Colonic mucosa (tissue), 4 donors: ENCODE data around the gene GNAQ. TPM values are rescaled to one million over a fixed set of nuclear protein-coding genes. Genes with fewer than 3 reads are reported as not detected.

Source experiments
- DNase-seq: peaks from one replicate; pipeline ENCODE4 v3.0.0-alpha.2; 2020
- H3K27ac ChIP-seq: fragments of 200-600 bp; one replicate; pipeline ENCODE4 v1.8.0; 2021
- H3K27me3 ChIP-seq: fragments of 200-600 bp; one replicate; pipeline ENCODE4 v1.8.0; 2021
- H3K36me3 ChIP-seq: fragments of 200-600 bp; one replicate; pipeline ENCODE4 v1.8.0; 2021
- H3K4me1 ChIP-seq: fragments of 200-600 bp; one replicate; pipeline ENCODE4 v1.8.0; 2021; ENCODE audit warnings: mild to moderate bottlenecking
- H3K4me3 ChIP-seq: fragments of 200-600 bp; one replicate; pipeline ENCODE4 v1.8.0; 2021
- H3K9ac ChIP-seq, 2 donors: one replicate each; pipeline ENCODE4 v1.7.0; 2013; ENCODE audit warnings: control low read depth in 2 of 2, low read depth in 2 of 2, low read length in 2 of 2
- H3K9me3 ChIP-seq: fragments of 200-600 bp; one replicate; pipeline ENCODE4 v1.8.0; 2021
- intact Hi-C: fragments of 100-400 bp; cut with DNase I; formaldehyde crosslinking; loops from one replicate; pipeline ENCODE4 v1.14.1; 2022
- total RNA-seq, 2 donors: library from RNA; stranded (reverse); fragmentation: NEBNext Ultra II Directional in 1 of 2; extraction: Animal tissue kit (Norgen Biotek cat#: 25700) in 1 of 2; gene quantifications; one replicate each; pipeline ENCODE4 v1.2.1, GENCODE V29; 2021
- TF ChIP-seq, protein P1 (sequence below): fragments of 200-600 bp; IDR thresholded peaks from one replicate; pipeline ENCODE4 v1.8.0; 2022; ENCODE audit warnings: antibody characterized with exemption, mild to moderate bottlenecking
- donor health status: healthy.
- donor health status: DM: no; HTN: no; CAD: no.
- donor health status: DM: no; HTN: no; CAD: no.

Gene GNAQ
- total RNA-seq, 2 donors from 2014 or later = 75.6 to 105 TPM

- peak overlapping the region; percentile 13 for H3K27ac ChIP-seq
- peaks cover 11% of the 10 kb centered on the region for H3K4me1 ChIP-seq
- H3K4me3 ChIP-seq = no peak overlapping the region
- TF ChIP-seq, protein P1, sequence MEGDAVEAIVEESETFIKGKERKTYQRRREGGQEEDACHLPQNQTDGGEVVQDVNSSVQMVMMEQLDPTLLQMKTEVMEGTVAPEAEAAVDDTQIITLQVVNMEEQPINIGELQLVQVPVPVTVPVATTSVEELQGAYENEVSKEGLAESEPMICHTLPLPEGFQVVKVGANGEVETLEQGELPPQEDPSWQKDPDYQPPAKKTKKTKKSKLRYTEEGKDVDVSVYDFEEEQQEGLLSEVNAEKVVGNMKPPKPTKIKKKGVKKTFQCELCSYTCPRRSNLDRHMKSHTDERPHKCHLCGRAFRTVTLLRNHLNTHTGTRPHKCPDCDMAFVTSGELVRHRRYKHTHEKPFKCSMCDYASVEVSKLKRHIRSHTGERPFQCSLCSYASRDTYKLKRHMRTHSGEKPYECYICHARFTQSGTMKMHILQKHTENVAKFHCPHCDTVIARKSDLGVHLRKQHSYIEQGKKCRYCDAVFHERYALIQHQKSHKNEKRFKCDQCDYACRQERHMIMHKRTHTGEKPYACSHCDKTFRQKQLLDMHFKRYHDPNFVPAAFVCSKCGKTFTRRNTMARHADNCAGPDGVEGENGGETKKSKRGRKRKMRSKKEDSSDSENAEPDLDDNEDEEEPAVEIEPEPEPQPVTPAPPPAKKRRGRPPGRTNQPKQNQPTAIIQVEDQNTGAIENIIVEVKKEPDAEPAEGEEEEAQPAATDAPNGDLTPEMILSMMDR = no peak
- peak overlapping the region in 1 of 2 donors; percentile 34 for H3K9ac ChIP-seq
- DNase-seq = no peak
- H3K9me3 ChIP-seq = no peaks in the 10 kb centered on the region
- no peaks in the 10 kb centered on the region for H3K27me3 ChIP-seq
- no peaks in the 10 kb centered on the region for H3K36me3 ChIP-seq
- intact Hi-C loops = no loop called here
These were observed 21.2 kb downstream of the GNAQ start for GRCh38 chr9:78010445-78010844.

DNA sequence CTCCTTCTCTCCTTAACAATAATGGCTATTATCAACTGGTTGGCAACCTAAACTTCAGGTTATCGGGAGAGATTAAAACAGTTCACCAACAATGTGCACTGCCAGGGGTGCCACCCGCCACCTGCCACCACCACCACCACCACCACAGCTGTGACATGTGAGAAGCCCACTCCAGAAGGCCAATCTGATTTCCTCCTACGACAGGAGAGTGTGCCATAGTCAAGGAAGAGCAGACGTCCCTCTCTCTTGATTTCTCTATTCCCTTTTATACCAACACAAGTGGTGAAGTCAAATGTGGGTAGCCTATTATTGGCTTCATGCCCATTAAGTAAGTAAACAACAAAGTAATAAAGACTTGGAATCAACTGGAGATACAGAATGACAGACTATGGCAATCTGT lies 22.4 kb downstream of the GNAQ start:
- Histone ChIP-seq H3K27me3 (no peaks in the 10 kb centered on the region), H3K4me3 (no peak overlapping the region), H3K9me3 (no peaks in the 10 kb centered on the region), H3K9ac (no peak overlapping the region), H3K27ac (no peak overlapping the region), H3K36me3 (no peaks in the 10 kb centered on the region), H3K4me1 (peaks cover 11% of the 10 kb centered on the region)
- DNase-seq = no peak
- intact Hi-C loops = no loop called here
- TF ChIP-seq, protein P1 = no peak

DNA sequence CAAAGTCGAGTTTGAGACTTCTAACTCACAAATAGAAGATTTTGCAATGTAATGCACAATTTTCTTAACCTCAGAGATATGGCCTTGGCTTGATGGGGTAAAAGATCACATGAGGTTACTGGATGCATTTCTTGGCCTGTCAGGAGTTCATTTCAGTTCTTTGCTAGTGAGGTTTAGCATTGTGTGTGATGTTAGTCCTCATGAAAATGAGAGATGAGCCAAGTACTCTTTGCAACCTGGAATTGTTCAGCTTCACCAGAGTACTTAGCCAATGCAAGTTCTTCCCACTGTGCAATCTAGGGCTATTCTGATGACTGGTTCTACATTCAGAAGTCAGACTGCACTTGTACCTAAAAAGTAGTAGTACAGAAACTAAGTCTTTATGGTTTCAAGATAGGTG lies 24.9 kb downstream of the GNAQ start:
- no peaks in the 10 kb centered on the region for H3K36me3 ChIP-seq
- no peaks in the 10 kb centered on the region for H3K27me3 ChIP-seq
- H3K4me1 ChIP-seq = peaks cover 11% of the 10 kb centered on the region
- intact Hi-C loops = no loop called here
- H3K27ac ChIP-seq = no peak overlapping the region
- TF ChIP-seq, protein P1 = no peak
- no peaks in the 10 kb centered on the region for H3K9me3 ChIP-seq
- H3K9ac ChIP-seq = no peak overlapping the region
- no peak for DNase-seq
- no peak overlapping the region for H3K4me3 ChIP-seq

DNA sequence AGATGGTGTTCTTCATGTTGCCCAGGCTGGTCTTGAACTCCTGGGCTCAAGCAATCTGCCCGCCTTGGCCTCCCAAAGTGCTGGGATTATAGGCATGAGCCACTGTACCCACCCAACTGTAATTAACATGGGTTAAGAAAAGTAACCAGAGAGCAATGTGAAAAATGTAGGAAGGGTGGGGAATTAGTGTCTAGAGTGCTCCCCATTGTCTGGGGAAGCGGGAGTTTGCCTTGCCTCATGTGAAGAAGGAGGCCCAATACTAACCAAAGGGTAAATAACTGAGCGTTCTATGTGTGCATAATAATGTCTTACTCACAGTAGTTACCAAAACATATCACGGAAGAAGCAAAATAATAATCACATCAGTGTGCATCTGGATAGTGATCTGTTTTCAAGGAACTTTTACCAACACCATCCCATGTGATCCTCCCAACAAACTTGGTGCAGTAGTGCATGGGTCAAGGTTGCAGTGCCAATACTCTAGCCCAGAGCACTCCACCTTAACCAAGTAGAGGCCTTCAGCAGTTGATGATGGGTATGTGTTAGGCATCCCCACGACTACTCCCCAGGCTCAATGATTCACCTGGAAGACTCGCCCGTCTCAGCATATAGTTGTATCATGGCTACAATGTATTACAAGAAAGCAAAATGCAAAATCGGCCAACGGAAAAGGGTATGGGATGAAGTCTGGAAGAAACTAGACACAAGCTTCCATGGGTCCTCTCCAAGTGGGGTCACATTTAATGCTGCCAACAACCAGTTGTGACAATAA lies 26.2 kb downstream of the GNAQ start:
- no peak overlapping the region for H3K4me3 ChIP-seq
- no peak overlapping the region for H3K27ac ChIP-seq
- DNase-seq = no peak
- intact Hi-C loops = no loop called here
- no peaks in the 10 kb centered on the region for H3K36me3 ChIP-seq
- TF ChIP-seq, protein P1 = no peak
- no peaks in the 10 kb centered on the region for H3K9me3 ChIP-seq
- H3K27me3 ChIP-seq = no peaks in the 10 kb centered on the region
- no peak overlapping the region for H3K9ac ChIP-seq
- peaks cover 3% of the 10 kb centered on the region for H3K4me1 ChIP-seq

DNA sequence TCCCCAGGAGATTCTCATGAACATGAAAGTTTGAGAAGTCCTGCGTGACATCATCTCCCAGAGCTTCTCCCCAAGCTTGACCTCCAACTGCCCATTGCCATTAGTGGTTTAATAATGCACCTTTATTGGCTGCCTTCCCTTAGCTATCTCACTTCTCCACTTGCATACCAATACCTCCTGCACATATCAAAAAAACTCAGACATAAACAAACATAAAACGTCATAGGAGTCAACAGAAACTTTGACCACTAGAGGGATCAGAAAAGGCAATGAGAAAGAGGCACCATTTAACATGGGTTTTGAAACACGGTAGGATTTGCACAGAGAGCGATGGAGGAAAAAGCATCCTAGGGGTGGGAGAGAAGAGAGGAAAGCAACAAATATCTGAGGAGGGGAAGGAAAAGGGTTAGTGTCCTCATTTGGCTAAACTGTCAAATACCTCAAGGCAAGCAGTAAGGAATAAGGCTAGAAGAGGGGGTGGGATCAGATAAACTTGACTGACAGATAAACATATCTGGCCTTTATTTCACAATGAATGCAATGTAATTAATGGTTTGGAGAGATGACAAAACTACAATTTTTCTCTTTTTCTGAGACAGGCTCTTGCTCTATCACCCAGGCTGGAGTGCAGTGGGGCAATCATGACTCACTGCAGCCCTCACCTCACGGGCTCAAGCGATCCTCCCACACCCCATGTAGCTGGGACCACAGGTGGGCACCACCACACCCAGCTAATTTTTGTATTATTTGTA lies 27.0 kb downstream of the GNAQ start:
- intact Hi-C loops = no loop called here
- TF ChIP-seq, protein P1 = no peak
- H3K27me3 ChIP-seq = no peaks in the 10 kb centered on the region
- no peaks in the 10 kb centered on the region for H3K36me3 ChIP-seq
- no peak overlapping the region for H3K9ac ChIP-seq
- H3K27ac ChIP-seq = no peak overlapping the region
- H3K4me3 ChIP-seq = no peak overlapping the region
- no peaks in the 10 kb centered on the region for H3K4me1 ChIP-seq
- no peaks in the 10 kb centered on the region for H3K9me3 ChIP-seq
- DNase-seq = no peak
